ENCODE results near the gene OPALIN.

- no peak for TF ChIP-seq MGA (IDR thresholded peaks at IDR 0.05)
- TF ChIP-seq POLR2A (conservative IDR thresholded peaks at IDR 0.05): no peak
- TF ChIP-seq CTCF (IDR thresholded peaks at IDR 0.05 in 2 of 3, conservative IDR thresholded peaks at IDR 0.05 in 1 of 3; ENCODE audit: insufficient read depth in 2 of 3, low read depth in 1 of 3, low read length in 3 of 3): no peak
- no peak for TF ChIP-seq XRCC5 (IDR thresholded peaks at IDR 0.05; ENCODE audit: low read depth, low read length)
Measured at GRCh38 chr10:96327462-96327861, 31.3 kb downstream of the OPALIN start.

Data from K562 (cell line).